ENCODE data around the gene CLHC1.

DNA sequence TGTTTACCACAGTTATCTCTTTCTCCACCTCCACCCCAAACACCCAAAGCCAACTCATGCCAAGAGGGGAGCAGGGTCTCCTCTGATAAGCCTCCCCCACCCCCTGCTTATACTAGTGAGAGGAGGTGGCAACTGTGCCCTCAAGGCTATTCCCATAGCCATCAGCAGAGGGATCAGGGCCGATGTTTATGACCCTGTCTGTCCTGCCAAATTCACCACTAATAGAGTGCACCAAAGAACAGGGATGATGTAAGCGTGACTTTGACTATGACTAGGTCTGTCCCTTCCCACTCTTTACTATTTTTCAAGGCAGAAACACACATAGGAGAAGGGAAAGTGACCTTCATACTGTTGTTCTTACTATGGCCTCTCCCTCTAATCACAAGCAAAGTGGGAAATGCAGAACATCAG lies 74.6 kb downstream of the CLHC1 start:
- TF ChIP-seq POLR2A (IDR thresholded peaks at IDR 0.05; ENCODE audit: low read depth) (no peak), EP300 (IDR thresholded peaks at IDR 0.05) (no peak)
- TF ChIP-seq, protein P1, sequence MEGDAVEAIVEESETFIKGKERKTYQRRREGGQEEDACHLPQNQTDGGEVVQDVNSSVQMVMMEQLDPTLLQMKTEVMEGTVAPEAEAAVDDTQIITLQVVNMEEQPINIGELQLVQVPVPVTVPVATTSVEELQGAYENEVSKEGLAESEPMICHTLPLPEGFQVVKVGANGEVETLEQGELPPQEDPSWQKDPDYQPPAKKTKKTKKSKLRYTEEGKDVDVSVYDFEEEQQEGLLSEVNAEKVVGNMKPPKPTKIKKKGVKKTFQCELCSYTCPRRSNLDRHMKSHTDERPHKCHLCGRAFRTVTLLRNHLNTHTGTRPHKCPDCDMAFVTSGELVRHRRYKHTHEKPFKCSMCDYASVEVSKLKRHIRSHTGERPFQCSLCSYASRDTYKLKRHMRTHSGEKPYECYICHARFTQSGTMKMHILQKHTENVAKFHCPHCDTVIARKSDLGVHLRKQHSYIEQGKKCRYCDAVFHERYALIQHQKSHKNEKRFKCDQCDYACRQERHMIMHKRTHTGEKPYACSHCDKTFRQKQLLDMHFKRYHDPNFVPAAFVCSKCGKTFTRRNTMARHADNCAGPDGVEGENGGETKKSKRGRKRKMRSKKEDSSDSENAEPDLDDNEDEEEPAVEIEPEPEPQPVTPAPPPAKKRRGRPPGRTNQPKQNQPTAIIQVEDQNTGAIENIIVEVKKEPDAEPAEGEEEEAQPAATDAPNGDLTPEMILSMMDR (IDR thresholded peaks at IDR 0.05) = peak in 1 of 3 experiments; percentile 11
